HFFc6 (cell line): ENCODE data around the gene RASGRP2. TPM values are rescaled to one million over a fixed set of nuclear protein-coding genes. Genes with fewer than 3 reads are reported as not detected.

Experiments used
- DNase-seq: peaks from one replicate; pipeline ENCODE4 v3.0.0-alpha.2; 2018
- H3K27ac Mint-ChIP-seq: 2 replicates; pipeline ENCODE4 v1.8.0; 2020; ENCODE audit warnings: mild to moderate bottlenecking, mixed read lengths
- H3K27me3 Mint-ChIP-seq: 2 replicates; pipeline ENCODE4 v1.8.0; 2021; ENCODE audit warnings: mild to moderate bottlenecking, moderate library complexity, mixed read lengths; ENCODE audit not compliant: insufficient read depth
- H3K36me3 Mint-ChIP-seq: 2 replicates; pipeline ENCODE4 v1.8.0; 2021; ENCODE audit warnings: low read depth, mixed read lengths
- H3K4me1 Mint-ChIP-seq: 2 replicates; pipeline ENCODE4 v1.8.0; 2020; ENCODE audit warnings: low read depth, mixed read lengths
- H3K4me3 Mint-ChIP-seq: 2 replicates; pipeline ENCODE4 v1.8.0; 2020; ENCODE audit warnings: mild to moderate bottlenecking, moderate library complexity, mixed read lengths
- H3K9me3 Mint-ChIP-seq: 2 replicates; pipeline ENCODE4 v1.8.0; 2020; ENCODE audit warnings: mild to moderate bottlenecking, mixed read lengths
- total RNA-seq, 6 experiments: library from RNA; stranded (reverse); fragmentation: NEBNext Ultra II Directional; extraction: Animal tissue kit (Norgen Biotek cat#: 25700); gene quantifications; 2 replicates in 1 of 6; 3 replicates in 5 of 6; pipeline ENCODE4 v1.2.3, GENCODE V29; 2021
- TF ChIP-seq, protein P1 (sequence below): fragments of 200-600 bp; sonication (generic); IDR thresholded peaks from 2 replicates; pipeline ENCODE4 v1.5.0; 2021; ENCODE audit warnings: antibody characterized with exemption, mild to moderate bottlenecking

Gene RASGRP2
- total RNA-seq, 6 experiments from 2014 or later: 0.43 to 0.68 (median 0.48) TPM; not detected in 2

DNA sequence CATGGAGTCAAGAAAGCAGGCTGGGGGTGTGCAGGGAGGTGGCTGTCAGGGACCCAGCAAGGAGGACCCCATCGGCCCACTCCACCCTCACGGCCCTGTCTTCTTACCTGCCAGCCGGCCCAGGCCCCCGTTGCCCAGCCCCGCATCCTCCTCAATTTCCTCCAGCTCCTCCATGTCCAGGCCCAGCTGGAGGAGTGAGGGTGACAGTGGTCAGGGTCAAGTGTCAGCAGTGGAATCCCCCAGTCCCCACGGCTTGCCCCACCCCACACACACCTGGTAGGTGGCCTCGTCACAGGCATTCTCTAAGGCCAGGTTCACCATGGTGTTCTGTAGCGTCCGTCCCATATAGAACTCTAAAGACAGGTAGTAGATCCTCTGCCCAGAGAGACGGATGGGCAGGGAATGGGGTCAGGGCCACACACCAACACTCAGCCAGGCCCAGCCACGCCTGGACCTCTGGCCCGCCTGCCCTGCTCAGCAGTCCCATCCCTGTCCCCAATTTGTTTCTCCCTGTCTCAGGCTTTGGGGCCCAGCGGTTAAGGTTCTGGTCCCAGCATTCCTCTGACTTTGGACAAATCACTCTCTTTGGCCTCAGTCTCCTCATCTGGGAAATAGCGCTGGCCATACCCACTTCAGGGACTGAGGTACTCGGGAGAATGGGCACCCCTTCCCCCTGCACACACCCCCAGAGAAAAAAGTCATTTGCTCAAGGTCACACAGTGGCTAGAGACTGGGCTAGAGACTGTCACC is 14.6 kb upstream of the RASGRP2 start:
- H3K36me3 Mint-ChIP-seq: peaks cover 13% of the 10 kb centered on the region
- H3K9me3 Mint-ChIP-seq: no peaks in the 10 kb centered on the region
- H3K27me3 Mint-ChIP-seq: peaks cover 8% of the 10 kb centered on the region
- DNase-seq: no peak
- no peak overlapping the region for H3K4me3 Mint-ChIP-seq
- no peak overlapping the region for H3K27ac Mint-ChIP-seq
- TF ChIP-seq, protein P1, sequence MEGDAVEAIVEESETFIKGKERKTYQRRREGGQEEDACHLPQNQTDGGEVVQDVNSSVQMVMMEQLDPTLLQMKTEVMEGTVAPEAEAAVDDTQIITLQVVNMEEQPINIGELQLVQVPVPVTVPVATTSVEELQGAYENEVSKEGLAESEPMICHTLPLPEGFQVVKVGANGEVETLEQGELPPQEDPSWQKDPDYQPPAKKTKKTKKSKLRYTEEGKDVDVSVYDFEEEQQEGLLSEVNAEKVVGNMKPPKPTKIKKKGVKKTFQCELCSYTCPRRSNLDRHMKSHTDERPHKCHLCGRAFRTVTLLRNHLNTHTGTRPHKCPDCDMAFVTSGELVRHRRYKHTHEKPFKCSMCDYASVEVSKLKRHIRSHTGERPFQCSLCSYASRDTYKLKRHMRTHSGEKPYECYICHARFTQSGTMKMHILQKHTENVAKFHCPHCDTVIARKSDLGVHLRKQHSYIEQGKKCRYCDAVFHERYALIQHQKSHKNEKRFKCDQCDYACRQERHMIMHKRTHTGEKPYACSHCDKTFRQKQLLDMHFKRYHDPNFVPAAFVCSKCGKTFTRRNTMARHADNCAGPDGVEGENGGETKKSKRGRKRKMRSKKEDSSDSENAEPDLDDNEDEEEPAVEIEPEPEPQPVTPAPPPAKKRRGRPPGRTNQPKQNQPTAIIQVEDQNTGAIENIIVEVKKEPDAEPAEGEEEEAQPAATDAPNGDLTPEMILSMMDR: no peak
- H3K4me1 Mint-ChIP-seq: peaks cover 15% of the 10 kb centered on the region

DNA sequence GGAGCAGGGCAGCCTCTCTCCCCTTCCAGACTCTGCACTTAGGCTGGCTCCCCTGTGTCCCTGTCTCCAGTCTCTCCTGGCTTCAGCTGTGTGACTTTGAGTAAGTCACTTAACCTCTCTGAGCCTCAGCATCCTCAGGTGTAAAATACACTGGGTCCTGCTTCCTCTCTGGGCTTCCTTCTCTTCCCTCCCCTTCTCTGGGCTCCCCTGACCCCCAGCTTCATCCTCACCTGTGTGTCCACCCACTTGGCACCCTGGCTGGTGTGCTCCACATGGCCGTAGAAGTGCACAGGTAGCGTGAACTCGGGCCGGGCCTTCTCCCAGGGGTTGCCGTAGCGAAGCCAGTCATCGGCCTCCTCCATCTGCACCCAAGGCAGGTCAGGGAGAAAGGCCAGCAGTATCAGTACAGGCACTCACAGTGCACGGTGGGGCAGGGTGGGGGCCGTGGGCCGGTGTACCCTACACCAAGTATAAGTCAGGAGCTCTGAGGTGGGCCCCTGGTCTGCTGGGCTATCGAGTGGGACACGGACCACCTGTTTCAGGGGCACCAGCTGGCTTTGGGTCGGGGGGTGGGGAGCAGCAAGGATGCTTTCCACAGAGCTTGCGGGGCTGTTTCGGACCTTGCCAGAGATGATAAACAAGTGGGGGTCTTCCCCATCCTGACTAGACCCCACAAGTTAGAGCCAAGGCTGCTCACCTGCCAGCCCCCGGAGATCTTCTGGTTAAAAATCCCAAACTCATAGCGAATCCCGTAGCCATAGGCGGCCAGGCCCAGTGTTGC is 13.8 kb upstream of the RASGRP2 start:
- H3K4me3 Mint-ChIP-seq: no peak overlapping the region
- no peak overlapping the region for H3K27ac Mint-ChIP-seq
- no peaks in the 10 kb centered on the region for H3K9me3 Mint-ChIP-seq
- peaks cover 7% of the 10 kb centered on the region for H3K36me3 Mint-ChIP-seq
- peaks cover 7% of the 10 kb centered on the region for H3K4me1 Mint-ChIP-seq
- TF ChIP-seq, protein P1: no peak
- DNase-seq: no peak
- H3K27me3 Mint-ChIP-seq: peaks cover 8% of the 10 kb centered on the region

DNA sequence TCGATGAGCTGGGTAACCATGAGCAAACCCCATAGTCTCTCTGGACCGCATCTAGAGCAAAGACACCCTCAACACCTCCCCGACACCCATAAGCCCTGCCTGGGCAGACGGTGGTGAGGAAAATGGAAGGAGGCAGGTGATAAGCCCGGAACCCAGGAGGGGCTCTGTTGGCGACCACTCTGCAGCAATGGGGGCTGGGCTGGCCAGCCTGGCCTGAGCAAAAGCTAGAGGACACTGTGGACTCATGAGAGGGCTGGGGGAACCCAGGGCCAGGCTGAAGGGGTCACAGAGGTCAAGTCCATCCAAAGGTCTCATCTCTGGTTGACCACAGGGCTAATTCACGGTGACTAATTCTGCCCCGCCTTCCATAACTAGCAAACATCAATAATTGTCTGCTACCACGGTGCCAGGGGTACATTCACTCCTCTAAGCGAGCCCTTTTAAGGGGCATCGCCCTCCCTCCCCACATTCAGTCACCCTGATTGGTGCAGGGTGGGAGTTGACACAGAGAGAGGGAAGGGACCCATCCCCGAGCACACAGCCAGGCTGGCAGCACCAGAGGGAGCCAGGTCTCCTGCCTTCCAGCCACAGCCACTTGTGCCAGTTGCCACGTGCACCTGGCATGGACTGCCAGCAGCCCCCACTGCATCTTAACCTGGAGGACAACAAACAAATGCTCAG is 11.9 kb upstream of the RASGRP2 start:
- TF ChIP-seq, protein P1: no peak
- H3K4me1 Mint-ChIP-seq: no peaks in the 10 kb centered on the region; the same call in 1 of the 2 replicates
- no peak overlapping the region for H3K27ac Mint-ChIP-seq
- no peaks in the 10 kb centered on the region for H3K36me3 Mint-ChIP-seq
- DNase-seq: no peak
- peaks cover 8% of the 10 kb centered on the region for H3K27me3 Mint-ChIP-seq
- no peak overlapping the region for H3K4me3 Mint-ChIP-seq
- no peaks in the 10 kb centered on the region for H3K9me3 Mint-ChIP-seq

DNA sequence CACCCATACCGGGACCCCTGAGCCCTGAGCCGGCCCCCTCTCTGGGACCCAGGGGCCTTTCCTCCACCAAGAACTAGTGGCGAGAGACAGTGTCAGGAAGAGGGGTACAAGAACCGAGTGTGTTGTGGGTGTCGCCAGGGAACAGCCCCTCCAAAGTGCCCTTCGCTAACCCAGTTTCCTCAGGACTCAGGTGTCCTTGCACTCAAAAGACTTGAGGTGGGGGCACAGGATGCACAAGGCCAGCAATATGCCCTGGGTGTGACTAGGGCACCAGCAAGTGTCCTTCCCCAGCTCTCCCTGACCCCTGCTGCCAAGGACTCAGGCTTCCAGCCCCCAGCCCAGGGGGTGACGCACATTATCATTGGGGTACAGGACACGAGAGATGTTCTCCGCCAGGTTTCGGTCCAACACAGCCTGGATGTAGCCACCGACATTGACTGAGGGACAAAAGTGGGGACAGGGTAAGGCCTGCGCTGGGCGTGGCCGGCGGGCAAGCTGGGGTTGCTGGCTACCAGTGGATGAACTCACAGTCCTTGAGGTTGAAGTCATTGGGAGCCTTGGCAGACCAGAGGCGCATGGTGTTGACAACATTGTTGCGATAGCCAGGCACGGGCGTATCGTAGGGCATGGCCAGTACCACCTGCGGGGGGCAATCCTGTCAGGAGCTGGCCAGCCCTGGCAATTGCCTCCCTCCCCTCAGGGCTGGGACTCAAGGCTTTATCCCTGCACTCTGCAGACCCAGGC is 11.1 kb upstream of the RASGRP2 start:
- no peaks in the 10 kb centered on the region; the same call in none of the 2 replicates for H3K4me1 Mint-ChIP-seq
- H3K27ac Mint-ChIP-seq: no peak overlapping the region
- no peak overlapping the region for H3K4me3 Mint-ChIP-seq
- no peaks in the 10 kb centered on the region for H3K36me3 Mint-ChIP-seq
- no peaks in the 10 kb centered on the region for H3K9me3 Mint-ChIP-seq
- TF ChIP-seq, protein P1: no peak
- H3K27me3 Mint-ChIP-seq: peaks cover 6% of the 10 kb centered on the region
- no peak for DNase-seq
